Liver (tissue), 9 donors: ENCODE data around the gene SAMD1. TPM values are rescaled to one million over a fixed set of nuclear protein-coding genes. Genes with fewer than 3 reads are reported as not detected.
A peak's percentile ranks its signal among the peaks of the same experiment; 100 is the strongest.

ENCODE experiments used
- DNase-seq: peaks from one replicate; pipeline ENCODE4 v3.0.0-alpha.2; 2017; ENCODE audit warnings: low spot score
- H3K27ac ChIP-seq, 2 donors: one replicate each; pipeline ENCODE4 v1.7.0; 2013; ENCODE audit warnings: inconsistent platforms in 2 of 2, low read length in 2 of 2, control low read depth in 1 of 2, low read depth in 1 of 2, mild to moderate bottlenecking in 1 of 2
- H3K27me3 ChIP-seq, 4 donors: one replicate each; pipeline versions ENCODE4 v1.6.1 to v1.7.0; 2013; ENCODE audit warnings: low read length in 3 of 4, inconsistent platforms in 1 of 4, mild to moderate bottlenecking in 1 of 4, moderate library complexity in 1 of 4; ENCODE audit not compliant: control insufficient read depth in 4 of 4, insufficient read depth in 4 of 4
- H3K36me3 ChIP-seq, 4 donors: one replicate each; pipeline versions ENCODE4 v1.6.1 to v1.7.0; 2013; ENCODE audit warnings: low read length in 3 of 4, mild to moderate bottlenecking in 3 of 4, low read depth in 1 of 4, moderate library complexity in 1 of 4; ENCODE audit not compliant: control insufficient read depth in 4 of 4, insufficient read depth in 3 of 4
- H3K4me1 ChIP-seq, 4 donors: one replicate each; pipeline versions ENCODE4 v1.6.1 to v1.7.0; 2013; ENCODE audit warnings: low read length in 3 of 4, mild to moderate bottlenecking in 3 of 4, moderate library complexity in 1 of 4; ENCODE audit not compliant: control insufficient read depth in 4 of 4, insufficient read depth in 4 of 4
- H3K4me3 ChIP-seq, 3 donors: one replicate each; pipeline versions ENCODE4 v1.6.1 to v1.7.0; 2013; ENCODE audit warnings: low read length in 3 of 3, control low read depth in 1 of 3, low read depth in 1 of 3, mild to moderate bottlenecking in 1 of 3
- H3K9ac ChIP-seq, 2 donors: one replicate each; pipeline ENCODE4 v1.7.0; 2013; ENCODE audit warnings: low read length in 2 of 2, mild to moderate bottlenecking in 2 of 2, moderate library complexity in 2 of 2, control low read depth in 1 of 2, low read depth in 1 of 2
- H3K9me3 ChIP-seq, 4 donors: one replicate each; pipeline versions ENCODE4 v1.6.1 to v1.7.0; 2013; ENCODE audit warnings: low read length in 3 of 4; ENCODE audit not compliant: control insufficient read depth in 4 of 4
- ATF3 ChIP-seq: IDR thresholded peaks from 2 replicates; pipeline ENCODE4 v1.6.1; 2016; ENCODE audit warnings: antibody characterized with exemption
- CTCF ChIP-seq: fragments of 150-350 bp; IDR thresholded peaks from 2 replicates; pipeline ENCODE4 v1.5.1; 2017; ENCODE audit warnings: improper control_type of control experiment, low read depth, low read length; ENCODE audit not compliant: missing input control
- EGR1 ChIP-seq, 2 donors: IDR thresholded peaks; 2 replicates each; pipeline ENCODE4 v1.6.1; 2016 to 2018; ENCODE audit warnings: antibody characterized with exemption in 2 of 2, low read depth in 2 of 2
- FOXA1 ChIP-seq: IDR thresholded peaks from 2 replicates; pipeline ENCODE4 v1.6.1; 2016; ENCODE audit warnings: antibody characterized with exemption
- FOXA2 ChIP-seq: IDR thresholded peaks from 2 replicates; pipeline ENCODE4 v1.6.1; 2016; ENCODE audit warnings: antibody characterized with exemption
- GABPA ChIP-seq, 2 donors: IDR thresholded peaks in 1 of 2; conservative IDR thresholded peaks in 1 of 2; 2 replicates each; pipeline ENCODE4 v1.6.1; 2016; ENCODE audit warnings: antibody characterized with exemption in 2 of 2, mild to moderate bottlenecking in 1 of 2, moderate library complexity in 1 of 2
- HNF4A ChIP-seq, 2 donors: conservative IDR thresholded peaks; 2 replicates each; pipeline ENCODE4 v1.6.1; 2016; ENCODE audit warnings: antibody characterized with exemption in 2 of 2, mild to moderate bottlenecking in 2 of 2
- HNF4G ChIP-seq: IDR thresholded peaks from 2 replicates; pipeline ENCODE4 v1.6.1; 2016; ENCODE audit warnings: antibody characterized with exemption
- JUND ChIP-seq, 2 donors: IDR thresholded peaks; 2 replicates each; pipeline ENCODE4 v1.6.1; 2016; ENCODE audit warnings: antibody characterized with exemption in 2 of 2
- MAX ChIP-seq: IDR thresholded peaks from 2 replicates; pipeline ENCODE4 v1.6.1; 2016; ENCODE audit warnings: antibody characterized with exemption
- NR2F2 ChIP-seq: IDR thresholded peaks from 2 replicates; pipeline ENCODE4 v1.6.1; 2016; ENCODE audit warnings: antibody characterized with exemption
- RAD21 ChIP-seq, 2 donors: IDR thresholded peaks; 2 replicates each; pipeline ENCODE4 v1.6.1; 2016; ENCODE audit warnings: antibody characterized with exemption in 2 of 2, mild to moderate bottlenecking in 2 of 2
- REST ChIP-seq: IDR thresholded peaks from 2 replicates; pipeline ENCODE4 v1.6.1; 2016; ENCODE audit warnings: antibody characterized with exemption, mild to moderate bottlenecking
- RXRA ChIP-seq, 2 donors: IDR thresholded peaks; 2 replicates each; pipeline ENCODE4 v1.6.1; 2017 to 2018; ENCODE audit warnings: antibody characterized with exemption in 2 of 2, mild to moderate bottlenecking in 1 of 2
- SP1 ChIP-seq: IDR thresholded peaks from 2 replicates; pipeline ENCODE4 v1.6.1; 2018; ENCODE audit warnings: antibody characterized with exemption, mild to moderate bottlenecking
- TAF1 ChIP-seq: conservative IDR thresholded peaks from 2 replicates; pipeline ENCODE4 v1.6.1; 2016; ENCODE audit warnings: antibody characterized with exemption, mild to moderate bottlenecking
- YY1 ChIP-seq: IDR thresholded peaks from 2 replicates; pipeline ENCODE4 v1.6.1; 2016; ENCODE audit warnings: antibody characterized with exemption, mild to moderate bottlenecking
- ZBTB33 ChIP-seq: IDR thresholded peaks from 2 replicates; pipeline ENCODE4 v1.6.1; 2016; ENCODE audit warnings: antibody characterized with exemption
- WGBS: extraction: QIAGEN DNeasy Blood & Tissue Kit; methylation state at CpG from one replicate; pipeline ENCODE4 v1.1.7; 2013; 5-methylcytosine and 5-hydroxymethylcytosine counted together
- polyA plus RNA-seq, 2 donors: library from polyadenylated mRNA; stranded (reverse) in 1 of 2; unstranded in 1 of 2; fragments of 200-250 nt in 1 of 2; fragments of >200 nt in 1 of 2; fragmentation: Nextera tagmentation in 1 of 2; extraction: Ambion mirVana in 1 of 2; gene quantifications; one replicate each; pipeline versions ENCODE4 v1.2.1 to v1.2.3, GENCODE V29; 2013 to 2015
- total RNA-seq, 2 donors: library from RNA; depleted of rRNA; stranded (reverse); fragments of >200 nt; gene quantifications; one replicate each; pipeline ENCODE4 v1.2.3, GENCODE V29; 2014
- donor health status: healthy.
- donor health status: healthy.
- donor health status: healthy.
- donor health status: healthy.
- donor health status: healthy.

Gene SAMD1
- total and polyA plus RNA-seq, 4 donors, result 2.1 to 33.0 (median 9.0) TPM

GRCh38 chr19:14081797-14082674, 8.5 kb downstream of the SAMD1 start:
- Histone ChIP-seq H3K4me3 (peak overlapping the region; percentile 84 to 91 (median 91)), H3K9me3 (no peaks in the 10 kb centered on the region), H3K4me1 (peaks cover 8 to 28% (median 17%) of the 10 kb centered on the region in 4 donors), H3K9ac (peak overlapping the region; percentile 79 to 91), H3K27me3 (no peaks in the 10 kb centered on the region), H3K27ac (peak overlapping the region; percentile 87 to 94), H3K36me3 (peaks cover 0 to 3% (median 0%) of the 10 kb centered on the region in 4 donors)
- no peak for DNase-seq
- no peak for TF ChIP-seq HNF4A (conservative IDR thresholded peaks at IDR 0.05)
- peak in 1 of 2 donors; percentile 18 for TF ChIP-seq EGR1 (IDR thresholded peaks at IDR 0.05; ENCODE audit: low read depth in 2 of 2)
- WGBS, result 9% methylated on average over 24 of the region's 24 CpGs

GRCh38 chr19:14080887-14081796, 9.4 kb downstream of the SAMD1 start:
- Histone ChIP-seq H3K27ac (peak overlapping the region; percentile 92 to 94), H3K4me3 (peak overlapping the region; percentile 84 to 93 (median 91)), H3K4me1 (peaks cover 8 to 28% (median 17%) of the 10 kb centered on the region in 4 donors), H3K36me3 (peaks cover 0 to 3% (median 0%) of the 10 kb centered on the region in 4 donors), H3K9me3 (no peaks in the 10 kb centered on the region), H3K27me3 (no peaks in the 10 kb centered on the region), H3K9ac (peak overlapping the region; percentile 91 to 95)
- DNase-seq, result peak; percentile 99
- peak; percentile 53 to 78 for TF ChIP-seq RXRA (IDR thresholded peaks at IDR 0.05)
- peak; percentile 80 for TF ChIP-seq ZBTB33
- peak; percentile 77 for TF ChIP-seq TAF1
- TF ChIP-seq SP1, result peak; percentile 89
- peak; percentile 20 to 22 for TF ChIP-seq RAD21 (IDR thresholded peaks at IDR 0.05)
- no peak for TF ChIP-seq CTCF
- TF ChIP-seq REST, result peak; percentile 80
- peak; percentile 83 for TF ChIP-seq YY1
- peak; percentile 58 for TF ChIP-seq ATF3
- TF ChIP-seq HNF4G, result peak; percentile 38
- peak; percentile 47 to 67 for TF ChIP-seq JUND (IDR thresholded peaks at IDR 0.05)
- peak; percentile 98 for TF ChIP-seq GABPA (IDR thresholded peaks at IDR 0.05 in 1 of 2, conservative IDR thresholded peaks at IDR 0.05 in 1 of 2)
- peak; percentile 80 to 89 for TF ChIP-seq EGR1 (IDR thresholded peaks at IDR 0.05; ENCODE audit: low read depth in 2 of 2)
- TF ChIP-seq MAX, result peak; percentile 62
- peak; percentile 58 to 76 for TF ChIP-seq HNF4A (conservative IDR thresholded peaks at IDR 0.05)
- TF ChIP-seq FOXA1, result peak; percentile 17
- peak; percentile 79 for TF ChIP-seq NR2F2
- TF ChIP-seq FOXA2, result no peak
- WGBS, result under 1% methylated on average over 50 of the region's 50 CpGs
